Hepatocyte (in vitro differentiated cells): ENCODE data around the gene CCDC192. TPM values are rescaled to one million over a fixed set of nuclear protein-coding genes. Genes with fewer than 3 reads are reported as not detected.

Experiments used
- DNase-seq: peaks from one replicate; pipeline ENCODE4 v3.0.0-alpha.2; 2016; ENCODE audit warnings: low spot score
- H2AFZ ChIP-seq: fragments of 200-600 bp; sonication (generic); 2 replicates; pipeline ENCODE4 v1.6.0; 2016; ENCODE audit warnings: antibody characterized with exemption, mild to moderate bottlenecking
- H3K27ac ChIP-seq: fragments of 200-600 bp; sonication (generic); 2 replicates; pipeline ENCODE4 v1.5.1; 2016; ENCODE audit warnings: mild to moderate bottlenecking
- H3K27me3 ChIP-seq: fragments of 200-600 bp; sonication (generic); 2 replicates; pipeline ENCODE4 v1.6.1; 2016
- H3K36me3 ChIP-seq: fragments of 200-600 bp; sonication (generic); replicated peaks from 2 replicates; pipeline ENCODE4 v1.5.1; 2016; ENCODE audit warnings: low read depth; ENCODE audit not compliant: insufficient read depth
- H3K4me1 ChIP-seq: fragments of 200-600 bp; sonication (generic); 2 replicates; pipeline ENCODE4 v1.5.1; 2016; ENCODE audit warnings: mild to moderate bottlenecking, moderate library complexity; ENCODE audit not compliant: insufficient read depth
- H3K4me2 ChIP-seq: fragments of 200-600 bp; sonication (generic); 2 replicates; pipeline ENCODE4 v1.6.0; 2016
- H3K4me3 ChIP-seq: fragments of 200-600 bp; sonication (generic); 2 replicates; pipeline ENCODE4 v1.5.1; 2016; ENCODE audit warnings: mild to moderate bottlenecking
- H3K79me2 ChIP-seq: fragments of 200-600 bp; sonication (generic); 2 replicates; pipeline ENCODE4 v1.6.0; 2017; ENCODE audit warnings: mild to moderate bottlenecking
- H3K9me2 ChIP-seq: fragments of 200-600 bp; sonication (generic); replicated peaks from 2 replicates; pipeline ENCODE4 v1.6.0; 2017; ENCODE audit warnings: mild to moderate bottlenecking; ENCODE audit not compliant: insufficient read depth
- H3K9me3 ChIP-seq: fragments of 200-600 bp; sonication (generic); 2 replicates; pipeline ENCODE4 v1.5.1; 2016; ENCODE audit warnings: low read depth, mild to moderate bottlenecking
- H4K20me1 ChIP-seq: fragments of 200-600 bp; sonication (generic); 2 replicates; pipeline ENCODE4 v1.6.0; 2016; ENCODE audit warnings: mild to moderate bottlenecking; ENCODE audit not compliant: insufficient read depth, poor library complexity, severe bottlenecking
- CTCF ChIP-seq: fragments of 200-600 bp; sonication (generic); IDR thresholded peaks from 2 replicates; pipeline ENCODE4 v1.5.1; 2016; ENCODE audit warnings: antibody characterized with exemption, mild to moderate bottlenecking; ENCODE audit not compliant: poor library complexity
- EZH2 ChIP-seq: fragments of 200-600 bp; sonication (generic); IDR thresholded peaks from 2 replicates; pipeline ENCODE4 v1.6.1; 2016; ENCODE audit warnings: antibody characterized with exemption, mild to moderate bottlenecking, borderline replicate concordance
- EZH2phosphoT487 ChIP-seq: fragments of 200-600 bp; sonication (generic); IDR thresholded peaks from one replicate; pipeline ENCODE4 v1.6.1; 2018; ENCODE audit warnings: antibody characterized with exemption, mild to moderate bottlenecking, low read depth, moderate library complexity; ENCODE audit not compliant: unreplicated experiment, severe bottlenecking
- WGBS: methylation state at CpG from one replicate; pipeline ENCODE4 v1.1.6; 2016; ENCODE audit warnings: low lambda C conversion rate; ENCODE audit errors: missing lambda C conversion rate; 5-methylcytosine and 5-hydroxymethylcytosine counted together
- polyA plus RNA-seq: library from polyadenylated mRNA; unstranded; fragments of >200 nt; fragmentation: Nextera tagmentation; extraction: Ambion mirVana; gene quantifications from 2 replicates; pipeline ENCODE4 v1.2.1, GENCODE V29; 2016
- total RNA-seq: library from RNA; depleted of rRNA; stranded (reverse); fragments of >200 nt; gene quantifications from 2 replicates; pipeline ENCODE4 v1.2.3, GENCODE V29; 2014

CCDC192 gene
- total and polyA plus RNA-seq, 2 experiments from 2014 or later: 0.39 TPM; not detected in 1

- Histone ChIP-seq H3K27me3 (no peaks in the 10 kb centered on the region), H3K4me1 (no peaks in the 10 kb centered on the region), H4K20me1 (no peaks in the 10 kb centered on the region), H3K79me2 (no peaks in the 10 kb centered on the region), H3K4me3 (no peak overlapping the region), H3K9me2 (no peaks in the 10 kb centered on the region), H3K4me2 (no peak overlapping the region), H3K36me3 (no peaks in the 10 kb centered on the region), H2AFZ (no peak overlapping the region), H3K9me3 (no peaks in the 10 kb centered on the region), H3K27ac (no peak overlapping the region)
- no peak for DNase-seq
- WGBS: 76% methylated on average over 2 of the region's 2 CpGs
- no peak for TF ChIP-seq EZH2phosphoT487
- TF ChIP-seq CTCF: no peak
- no peak for TF ChIP-seq EZH2
These were observed 17.5 kb upstream of the CCDC192 start for GRCh38 chr5:127685662-127686061.

DNA sequence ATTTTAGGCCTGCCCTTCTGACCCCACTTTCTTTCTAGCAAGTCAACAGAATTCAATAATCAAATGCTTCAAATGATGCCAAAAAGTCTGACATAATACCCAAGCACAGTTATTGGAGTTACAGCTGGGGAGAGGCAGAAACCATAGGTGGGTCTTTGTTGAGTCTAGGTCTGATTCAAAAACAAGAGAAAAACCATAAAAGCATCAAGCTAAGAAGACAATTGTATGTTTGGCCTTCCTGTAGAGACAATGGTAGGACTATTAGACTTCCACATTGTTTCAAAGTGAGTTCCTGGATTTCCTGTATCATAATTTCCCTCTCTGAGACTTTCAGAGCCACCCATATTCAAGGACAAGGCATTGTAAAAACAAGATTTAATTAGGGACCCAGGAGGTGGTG lies 16.8 kb upstream of the CCDC192 start:
- no peaks in the 10 kb centered on the region for H3K27me3 ChIP-seq
- H3K4me1 ChIP-seq: no peaks in the 10 kb centered on the region
- no peak overlapping the region for H2AFZ ChIP-seq
- no peaks in the 10 kb centered on the region for H3K36me3 ChIP-seq
- H3K4me2 ChIP-seq: no peak overlapping the region
- no peaks in the 10 kb centered on the region for H3K79me2 ChIP-seq
- TF ChIP-seq CTCF (no peak), EZH2phosphoT487 (no peak), EZH2 (no peak)
- no peaks in the 10 kb centered on the region for H3K9me2 ChIP-seq
- DNase-seq: no peak
- H3K27ac ChIP-seq: no peak overlapping the region
- no peak overlapping the region for H3K4me3 ChIP-seq
- H4K20me1 ChIP-seq: no peaks in the 10 kb centered on the region
- H3K9me3 ChIP-seq: no peaks in the 10 kb centered on the region

DNA sequence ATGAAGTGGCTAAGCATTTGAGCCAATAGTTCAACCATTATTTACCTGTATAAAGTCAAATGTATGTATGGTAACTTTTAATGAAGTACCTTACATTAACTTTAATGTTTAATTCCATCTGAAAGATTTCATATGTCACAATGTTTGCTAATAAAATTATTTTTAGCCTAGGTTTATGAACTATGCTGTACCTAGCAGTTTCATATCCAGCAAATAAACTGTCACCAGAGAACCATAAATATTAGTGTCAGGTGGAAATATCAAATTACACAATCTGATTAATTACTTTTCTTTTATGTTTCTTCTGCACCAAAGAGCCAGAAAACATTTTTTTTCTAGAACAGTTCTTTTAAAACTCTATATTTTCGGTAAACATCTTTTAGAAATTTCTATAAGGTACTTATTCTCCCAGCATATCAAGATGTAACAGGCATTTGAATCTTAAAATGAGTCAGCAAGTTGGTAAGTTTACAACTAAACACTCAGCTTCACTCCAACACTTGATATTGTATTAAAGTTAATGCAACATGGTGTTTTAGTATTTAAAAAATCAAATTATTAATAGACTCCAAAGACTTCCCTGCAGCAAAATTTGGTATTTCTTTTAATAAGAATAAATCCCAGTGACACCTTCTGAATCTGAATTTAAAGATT lies 8.5 kb upstream of the CCDC192 start:
- no peaks in the 10 kb centered on the region for H3K9me3 ChIP-seq
- no peaks in the 10 kb centered on the region for H4K20me1 ChIP-seq
- no peaks in the 10 kb centered on the region for H3K79me2 ChIP-seq
- H3K36me3 ChIP-seq: no peaks in the 10 kb centered on the region
- no peak for TF ChIP-seq EZH2phosphoT487
- no peak for TF ChIP-seq EZH2
- no peak for TF ChIP-seq CTCF
- no peak for DNase-seq
- H3K9me2 ChIP-seq: no peaks in the 10 kb centered on the region
- H3K4me2 ChIP-seq: no peak overlapping the region
- H3K4me1 ChIP-seq: peaks cover 4% of the 10 kb centered on the region
- 93% methylated on average over 1 of the region's 1 CpG for WGBS
- no peak overlapping the region for H3K27ac ChIP-seq
- no peak overlapping the region for H3K4me3 ChIP-seq
- no peak overlapping the region for H2AFZ ChIP-seq
- no peaks in the 10 kb centered on the region for H3K27me3 ChIP-seq

GRCh38 chr5:127695346-127695745 lies 7.8 kb upstream of the CCDC192 start:
- Histone ChIP-seq H3K4me1 (peaks cover 4% of the 10 kb centered on the region), H3K27me3 (no peaks in the 10 kb centered on the region), H3K9me3 (no peaks in the 10 kb centered on the region), H4K20me1 (no peaks in the 10 kb centered on the region), H3K27ac (no peak overlapping the region), H3K9me2 (no peaks in the 10 kb centered on the region), H3K4me2 (no peak overlapping the region), H3K4me3 (no peak overlapping the region), H3K36me3 (no peaks in the 10 kb centered on the region), H2AFZ (no peak overlapping the region), H3K79me2 (no peaks in the 10 kb centered on the region)
- no peak for DNase-seq
- no peak for TF ChIP-seq EZH2phosphoT487
- no peak for TF ChIP-seq EZH2
- no peak for TF ChIP-seq CTCF
